ENCODE results near the gene FNDC3B. TPM values are rescaled to one million over a fixed set of nuclear protein-coding genes. Genes with fewer than 3 reads are reported as not detected.

Gene FNDC3B
- total RNA-seq, 1 experiment from 2014 or later: 173 TPM

DNA sequence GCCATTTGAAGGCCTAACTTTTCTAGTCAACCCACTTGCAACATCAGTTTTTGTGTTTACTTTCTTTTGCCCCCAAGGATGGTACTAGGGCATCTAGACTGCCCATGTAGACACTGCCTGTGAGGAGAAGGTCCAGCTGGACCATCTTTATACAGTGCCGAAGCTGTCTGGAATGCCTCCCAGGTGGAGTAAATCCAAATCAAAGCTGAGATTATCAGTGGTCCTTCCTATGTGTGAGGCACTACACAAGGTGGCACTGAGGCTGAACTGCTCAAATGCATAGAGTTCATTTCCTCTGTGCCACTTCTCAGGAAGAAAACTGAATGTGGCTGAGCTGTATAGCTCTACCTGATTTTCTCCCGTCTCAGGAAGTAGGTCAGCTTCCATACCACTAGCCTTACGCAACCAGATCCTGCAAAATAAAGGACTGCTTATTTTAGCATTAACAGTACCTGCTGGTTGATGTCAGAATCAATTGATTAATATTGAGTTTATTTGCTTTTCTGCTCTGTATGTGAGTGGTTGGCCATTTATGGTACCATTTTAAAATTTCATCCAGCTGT, 302.8 kb downstream of the FNDC3B start:
- BruUV-seq (replicated peaks): no TSS peak

DNA sequence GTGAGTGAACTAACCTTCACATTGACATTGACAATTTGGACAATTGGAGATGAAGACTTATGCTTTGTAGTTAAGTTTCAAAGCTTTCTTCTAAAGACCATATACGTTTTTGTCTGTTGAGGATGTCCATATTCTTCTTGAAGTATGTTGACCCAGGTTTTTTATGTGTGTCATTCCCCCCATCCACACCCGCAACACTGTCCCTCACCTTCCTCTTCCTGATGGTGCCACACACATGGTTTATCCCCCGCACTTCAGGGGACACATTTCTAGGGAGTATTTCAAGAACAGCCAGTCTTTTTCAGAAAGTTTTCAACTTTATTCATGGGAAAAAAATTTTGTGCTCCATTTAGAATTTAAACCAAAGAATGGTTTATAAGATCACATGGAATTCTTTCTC, 303.7 kb downstream of the FNDC3B start:
- TF ChIP-seq, protein P1, sequence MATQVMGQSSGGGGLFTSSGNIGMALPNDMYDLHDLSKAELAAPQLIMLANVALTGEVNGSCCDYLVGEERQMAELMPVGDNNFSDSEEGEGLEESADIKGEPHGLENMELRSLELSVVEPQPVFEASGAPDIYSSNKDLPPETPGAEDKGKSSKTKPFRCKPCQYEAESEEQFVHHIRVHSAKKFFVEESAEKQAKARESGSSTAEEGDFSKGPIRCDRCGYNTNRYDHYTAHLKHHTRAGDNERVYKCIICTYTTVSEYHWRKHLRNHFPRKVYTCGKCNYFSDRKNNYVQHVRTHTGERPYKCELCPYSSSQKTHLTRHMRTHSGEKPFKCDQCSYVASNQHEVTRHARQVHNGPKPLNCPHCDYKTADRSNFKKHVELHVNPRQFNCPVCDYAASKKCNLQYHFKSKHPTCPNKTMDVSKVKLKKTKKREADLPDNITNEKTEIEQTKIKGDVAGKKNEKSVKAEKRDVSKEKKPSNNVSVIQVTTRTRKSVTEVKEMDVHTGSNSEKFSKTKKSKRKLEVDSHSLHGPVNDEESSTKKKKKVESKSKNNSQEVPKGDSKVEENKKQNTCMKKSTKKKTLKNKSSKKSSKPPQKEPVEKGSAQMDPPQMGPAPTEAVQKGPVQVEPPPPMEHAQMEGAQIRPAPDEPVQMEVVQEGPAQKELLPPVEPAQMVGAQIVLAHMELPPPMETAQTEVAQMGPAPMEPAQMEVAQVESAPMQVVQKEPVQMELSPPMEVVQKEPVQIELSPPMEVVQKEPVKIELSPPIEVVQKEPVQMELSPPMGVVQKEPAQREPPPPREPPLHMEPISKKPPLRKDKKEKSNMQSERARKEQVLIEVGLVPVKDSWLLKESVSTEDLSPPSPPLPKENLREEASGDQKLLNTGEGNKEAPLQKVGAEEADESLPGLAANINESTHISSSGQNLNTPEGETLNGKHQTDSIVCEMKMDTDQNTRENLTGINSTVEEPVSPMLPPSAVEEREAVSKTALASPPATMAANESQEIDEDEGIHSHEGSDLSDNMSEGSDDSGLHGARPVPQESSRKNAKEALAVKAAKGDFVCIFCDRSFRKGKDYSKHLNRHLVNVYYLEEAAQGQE (IDR thresholded peaks at IDR 0.05; ENCODE audit: insufficient read depth in 1 of 2, low read depth in 2 of 2, low read length in 1 of 2): no peak
- no peak for TF ChIP-seq POLR2AphosphoS5 (IDR thresholded peaks at IDR 0.05; ENCODE audit: low read depth, low read length)
- TF ChIP-seq SIN3A (IDR thresholded peaks at IDR 0.05; ENCODE audit: borderline replicate concordance, insufficient read depth, low read depth, low read length): no peak
- TF ChIP-seq, protein P2, sequence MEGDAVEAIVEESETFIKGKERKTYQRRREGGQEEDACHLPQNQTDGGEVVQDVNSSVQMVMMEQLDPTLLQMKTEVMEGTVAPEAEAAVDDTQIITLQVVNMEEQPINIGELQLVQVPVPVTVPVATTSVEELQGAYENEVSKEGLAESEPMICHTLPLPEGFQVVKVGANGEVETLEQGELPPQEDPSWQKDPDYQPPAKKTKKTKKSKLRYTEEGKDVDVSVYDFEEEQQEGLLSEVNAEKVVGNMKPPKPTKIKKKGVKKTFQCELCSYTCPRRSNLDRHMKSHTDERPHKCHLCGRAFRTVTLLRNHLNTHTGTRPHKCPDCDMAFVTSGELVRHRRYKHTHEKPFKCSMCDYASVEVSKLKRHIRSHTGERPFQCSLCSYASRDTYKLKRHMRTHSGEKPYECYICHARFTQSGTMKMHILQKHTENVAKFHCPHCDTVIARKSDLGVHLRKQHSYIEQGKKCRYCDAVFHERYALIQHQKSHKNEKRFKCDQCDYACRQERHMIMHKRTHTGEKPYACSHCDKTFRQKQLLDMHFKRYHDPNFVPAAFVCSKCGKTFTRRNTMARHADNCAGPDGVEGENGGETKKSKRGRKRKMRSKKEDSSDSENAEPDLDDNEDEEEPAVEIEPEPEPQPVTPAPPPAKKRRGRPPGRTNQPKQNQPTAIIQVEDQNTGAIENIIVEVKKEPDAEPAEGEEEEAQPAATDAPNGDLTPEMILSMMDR (IDR thresholded peaks at IDR 0.05): no peak
- no peak for TF ChIP-seq TCF7L2 (IDR thresholded peaks at IDR 0.05; ENCODE audit: low read depth, low read length)
- ChIA-PET POLR2A (no interaction called here), CTCF (no interaction called here)
- DNase-seq (ENCODE audit: low read depth, low spot score) (no peak), ATAC-seq (no peak)
- no TSS peak for BruUV-seq (replicated peaks)
- H3K27me3 ChIP-seq (ENCODE audit: control insufficient read depth, insufficient read depth, low read length): no peaks in the 10 kb centered on the region
- H3K4me3 ChIP-seq (ENCODE audit: low read depth in 2 of 2, low read length in 2 of 2): no peak overlapping the region
- intact Hi-C loops (cut with micrococcal nuclease; ENCODE audit: unreplicated experiment): no loop called here
- peaks cover 57% of the 10 kb centered on the region for H3K36me3 ChIP-seq (ENCODE audit: control insufficient read depth, insufficient read depth, low read length)
- no peaks in the 10 kb centered on the region for H3K4me1 ChIP-seq (ENCODE audit: control insufficient read depth, insufficient read depth, low read length)
- H3K9me3 ChIP-seq (ENCODE audit: control insufficient read depth, insufficient read depth, low read depth, low read length): no peaks in the 10 kb centered on the region
- no peak overlapping the region for H3K27ac ChIP-seq (ENCODE audit: low read length)
- in situ Hi-C loops (cut with HindIII; ENCODE audit: low pct_unique_long_range_greater_than_20kb, low sequenced_read_pairs): no loop called here

More for the DNA sequence above, 302.8 kb downstream of the FNDC3B start:
- H3K9me3 ChIP-seq (ENCODE audit: control insufficient read depth, insufficient read depth, low read depth, low read length): no peaks in the 10 kb centered on the region
- POLR2A ChIA-PET: no interaction called here
- no peaks in the 10 kb centered on the region for H3K4me1 ChIP-seq (ENCODE audit: control insufficient read depth, insufficient read depth, low read length)
- DNase-seq (ENCODE audit: low read depth, low spot score): no peak
- no peak overlapping the region for H3K27ac ChIP-seq (ENCODE audit: low read length)
- H3K27me3 ChIP-seq (ENCODE audit: control insufficient read depth, insufficient read depth, low read length): no peaks in the 10 kb centered on the region
- no peak for ATAC-seq
- TF ChIP-seq SIN3A (IDR thresholded peaks at IDR 0.05; ENCODE audit: borderline replicate concordance, insufficient read depth, low read depth, low read length) (no peak), POLR2AphosphoS5 (IDR thresholded peaks at IDR 0.05; ENCODE audit: low read depth, low read length) (no peak), TCF7L2 (IDR thresholded peaks at IDR 0.05; ENCODE audit: low read depth, low read length) (no peak)
- TF ChIP-seq, protein P2 (IDR thresholded peaks at IDR 0.05): no peak
- TF ChIP-seq, protein P1 (IDR thresholded peaks at IDR 0.05; ENCODE audit: insufficient read depth in 1 of 2, low read depth in 2 of 2, low read length in 1 of 2): no peak
- CTCF ChIA-PET: interaction anchor here (0.6 to 1.0 kb wide), 4 partner anchors 10 to 532 kb away, joined by 3 to 20 read pairs (median 4); partner anchors contain the start of gene PLD1
- no peak overlapping the region for H3K4me3 ChIP-seq (ENCODE audit: low read depth in 2 of 2, low read length in 2 of 2)
- in situ Hi-C loops (cut with HindIII; ENCODE audit: low pct_unique_long_range_greater_than_20kb, low sequenced_read_pairs): no loop called here
- intact Hi-C loops (cut with micrococcal nuclease; ENCODE audit: unreplicated experiment): no loop called here
- H3K36me3 ChIP-seq (ENCODE audit: control insufficient read depth, insufficient read depth, low read length): peaks cover 54% of the 10 kb centered on the region
